ENCODE data around the gene FAM120A. TPM values are rescaled to one million over a fixed set of nuclear protein-coding genes. Genes with fewer than 3 reads are reported as not detected.

FAM120A gene
- total RNA-seq, 1 experiment from 2014 or later, result 53.3 TPM

- POLR2A ChIA-PET, result no interaction called here
- ATAC-seq (no peak), DNase-seq (ENCODE audit: low spot score) (no peak)
- H3K27ac Mint-ChIP-seq, result no peak overlapping the region; the same call in 1 of the 2 replicates
- peaks cover 66% of the 10 kb centered on the region for H3K4me1 Mint-ChIP-seq
- TF ChIP-seq RORB (CRISPR knock-in tag; IDR thresholded peaks at IDR 0.05), result no peak
- TF ChIP-seq HMGA2 (CRISPR knock-in tag; IDR thresholded peaks at IDR 0.05), result no peak
- no peak for TF ChIP-seq HMGXB4 (CRISPR knock-in tag; IDR thresholded peaks at IDR 0.05)
- no peak for TF ChIP-seq RELA (CRISPR knock-in tag; IDR thresholded peaks at IDR 0.05; ENCODE audit: borderline replicate concordance)
- no peak for TF ChIP-seq ATF1 (CRISPR knock-in tag; IDR thresholded peaks at IDR 0.05)
- no peak for TF ChIP-seq IRF1 (CRISPR knock-in tag; IDR thresholded peaks at IDR 0.05)
- no peak for TF ChIP-seq AFF4 (CRISPR knock-in tag; IDR thresholded peaks at IDR 0.05; ENCODE audit: borderline replicate concordance)
- no peak for TF ChIP-seq ZSCAN18 (CRISPR knock-in tag; IDR thresholded peaks at IDR 0.05)
- TF ChIP-seq NR1H2 (CRISPR knock-in tag; IDR thresholded peaks at IDR 0.05), result no peak
- TF ChIP-seq ETV6 (CRISPR knock-in tag; IDR thresholded peaks at IDR 0.05), result no peak
- TF ChIP-seq PRDM15 (CRISPR knock-in tag; IDR thresholded peaks at IDR 0.05), result no peak
- CTCF ChIA-PET, result interaction anchor here (0.8 kb wide), 1 partner anchor 136 kb away, joined by 3 read pairs; no protein-coding TSS in a partner anchor
- no peaks in the 10 kb centered on the region for H3K27me3 Mint-ChIP-seq (ENCODE audit: low read depth)
- no peak overlapping the region for H3K4me3 Mint-ChIP-seq
- H3K9me3 Mint-ChIP-seq, result no peaks in the 10 kb centered on the region
- H3K36me3 Mint-ChIP-seq, result peaks cover 2% of the 10 kb centered on the region; the same call in 1 of the 2 replicates
Measured at GRCh38 chr9:93457006-93457405, 5.5 kb downstream of the FAM120A start.

- no peaks in the 10 kb centered on the region for H3K27me3 Mint-ChIP-seq (ENCODE audit: low read depth)
- ATAC-seq (no peak), DNase-seq (ENCODE audit: low spot score) (no peak)
- no peaks in the 10 kb centered on the region for H3K36me3 Mint-ChIP-seq
- no peak overlapping the region for H3K4me3 Mint-ChIP-seq
- H3K27ac Mint-ChIP-seq, result peak overlapping the region; percentile 63
- POLR2A ChIA-PET, result no interaction called here
- TF ChIP-seq MYBL2 (CRISPR knock-in tag; IDR thresholded peaks at IDR 0.05), result no peak
- H3K4me1 Mint-ChIP-seq, result peaks cover 79% of the 10 kb centered on the region
- H3K9me3 Mint-ChIP-seq, result no peaks in the 10 kb centered on the region
- CTCF ChIA-PET, result no interaction called here
Measured at GRCh38 chr9:93458712-93459111, 7.2 kb downstream of the FAM120A start.

Measured in WTC11 (cell line).